WERI-Rb-1 (cell line): Measurements from ENCODE around the gene TMEM213.

ENCODE experiments used
- DNase-seq: peaks from one replicate; pipeline ENCODE4 v3.0.0-alpha.2; 2020
- H3K27ac ChIP-seq: fragments of 250-450 bp; sonication (Bioruptor Pico); 2 replicates; pipeline ENCODE4 v1.5.1; 2020; ENCODE audit warnings: mild to moderate bottlenecking, moderate library complexity
- H3K27me3 ChIP-seq: fragments of 250-450 bp; sonication (Bioruptor Pico); 2 replicates; pipeline ENCODE4 v1.5.1; 2021; ENCODE audit warnings: mild to moderate bottlenecking, low read depth, moderate library complexity; ENCODE audit not compliant: insufficient read depth, severe bottlenecking
- H3K36me3 ChIP-seq: fragments of 250-450 bp; sonication (Bioruptor Pico); 2 replicates; pipeline ENCODE4 v1.5.1; 2020; ENCODE audit warnings: mild to moderate bottlenecking, moderate library complexity
- H3K4me3 ChIP-seq: 2 replicates; pipeline ENCODE4 v1.5.1; 2011; ENCODE audit warnings: low read depth, mild to moderate bottlenecking, control low read depth, low read length
- H3K9me3 ChIP-seq: fragments of 250-450 bp; sonication (Bioruptor Pico); 2 replicates; pipeline ENCODE4 v1.5.1; 2021; ENCODE audit warnings: mild to moderate bottlenecking, moderate library complexity; ENCODE audit not compliant: severe bottlenecking
- TF ChIP-seq, protein P1 (sequence below): IDR thresholded peaks from 2 replicates; pipeline ENCODE4 v1.5.1; 2011; ENCODE audit warnings: low read depth, mild to moderate bottlenecking, control low read depth, inconsistent platforms, low read length

TMEM213 gene

DNA sequence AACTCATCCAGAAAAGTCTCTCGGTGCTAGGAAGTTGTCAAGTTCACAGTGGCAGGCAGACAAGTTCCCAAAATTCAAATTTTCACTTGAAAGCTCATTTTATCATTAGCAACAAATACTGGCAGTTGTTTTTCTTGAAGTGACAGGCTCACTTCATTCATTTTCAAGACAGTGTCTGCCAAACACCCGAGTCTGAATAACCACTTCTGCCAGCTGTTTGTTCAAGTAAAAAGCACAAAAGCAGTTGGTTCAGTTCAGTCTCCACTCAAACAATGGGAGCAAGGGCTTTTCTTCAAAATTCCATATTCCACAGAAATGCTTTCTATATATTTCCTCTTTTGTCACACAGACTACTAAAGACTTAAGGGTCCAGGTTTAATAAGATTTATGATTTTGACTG, 47.9 kb downstream of the TMEM213 start:
- Histone ChIP-seq H3K36me3 (peaks cover 12% of the 10 kb centered on the region), H3K4me3 (no peak overlapping the region), H3K9me3 (peaks cover 8% of the 10 kb centered on the region), H3K27me3 (no peaks in the 10 kb centered on the region), H3K27ac (no peak overlapping the region)
- no peak for DNase-seq
- TF ChIP-seq, protein P1, sequence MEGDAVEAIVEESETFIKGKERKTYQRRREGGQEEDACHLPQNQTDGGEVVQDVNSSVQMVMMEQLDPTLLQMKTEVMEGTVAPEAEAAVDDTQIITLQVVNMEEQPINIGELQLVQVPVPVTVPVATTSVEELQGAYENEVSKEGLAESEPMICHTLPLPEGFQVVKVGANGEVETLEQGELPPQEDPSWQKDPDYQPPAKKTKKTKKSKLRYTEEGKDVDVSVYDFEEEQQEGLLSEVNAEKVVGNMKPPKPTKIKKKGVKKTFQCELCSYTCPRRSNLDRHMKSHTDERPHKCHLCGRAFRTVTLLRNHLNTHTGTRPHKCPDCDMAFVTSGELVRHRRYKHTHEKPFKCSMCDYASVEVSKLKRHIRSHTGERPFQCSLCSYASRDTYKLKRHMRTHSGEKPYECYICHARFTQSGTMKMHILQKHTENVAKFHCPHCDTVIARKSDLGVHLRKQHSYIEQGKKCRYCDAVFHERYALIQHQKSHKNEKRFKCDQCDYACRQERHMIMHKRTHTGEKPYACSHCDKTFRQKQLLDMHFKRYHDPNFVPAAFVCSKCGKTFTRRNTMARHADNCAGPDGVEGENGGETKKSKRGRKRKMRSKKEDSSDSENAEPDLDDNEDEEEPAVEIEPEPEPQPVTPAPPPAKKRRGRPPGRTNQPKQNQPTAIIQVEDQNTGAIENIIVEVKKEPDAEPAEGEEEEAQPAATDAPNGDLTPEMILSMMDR, result no peak

DNA sequence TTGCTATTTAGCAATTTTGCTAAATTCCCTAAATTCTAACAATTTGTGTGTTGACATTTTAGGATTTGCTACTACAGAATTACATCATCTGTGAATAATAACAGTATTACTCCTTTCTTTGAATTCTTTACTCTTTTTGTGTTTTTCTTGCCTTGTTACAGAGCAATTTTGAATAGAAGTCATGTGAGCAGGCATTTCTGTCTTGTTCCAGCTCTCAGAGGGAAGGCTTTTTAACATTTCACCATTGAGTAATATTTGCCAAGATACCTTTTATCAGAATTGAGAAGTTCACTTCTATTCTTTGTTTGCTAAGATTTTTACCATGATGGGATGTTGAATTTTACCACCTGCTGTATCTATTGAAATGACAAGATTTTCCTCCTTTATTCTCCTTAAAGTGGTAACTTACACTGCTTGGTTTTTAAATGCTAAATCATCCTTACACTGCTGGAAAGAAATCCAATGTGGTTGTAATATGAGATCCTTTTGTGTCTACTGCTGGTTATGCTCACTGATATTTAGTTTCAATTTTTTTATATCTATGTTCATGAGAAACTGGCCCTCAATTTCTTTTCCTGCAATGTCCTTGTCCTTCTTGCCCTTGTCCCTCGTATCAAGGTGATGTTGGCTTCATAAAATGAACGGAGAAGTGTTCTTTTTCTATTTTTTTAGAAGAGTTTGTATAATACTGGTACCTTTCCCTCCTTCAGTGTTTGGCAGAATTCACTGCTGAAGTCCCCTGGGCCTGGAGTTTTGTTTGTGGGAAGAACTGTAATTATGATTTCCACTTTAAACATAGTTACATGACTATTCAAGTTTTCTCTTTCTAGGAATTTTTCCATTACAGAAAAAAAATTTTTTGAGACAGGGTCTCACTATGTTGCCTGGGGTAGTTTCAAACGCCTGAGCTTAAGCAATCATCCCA, 50.5 kb downstream of the TMEM213 start:
- no peak for DNase-seq

DNA sequence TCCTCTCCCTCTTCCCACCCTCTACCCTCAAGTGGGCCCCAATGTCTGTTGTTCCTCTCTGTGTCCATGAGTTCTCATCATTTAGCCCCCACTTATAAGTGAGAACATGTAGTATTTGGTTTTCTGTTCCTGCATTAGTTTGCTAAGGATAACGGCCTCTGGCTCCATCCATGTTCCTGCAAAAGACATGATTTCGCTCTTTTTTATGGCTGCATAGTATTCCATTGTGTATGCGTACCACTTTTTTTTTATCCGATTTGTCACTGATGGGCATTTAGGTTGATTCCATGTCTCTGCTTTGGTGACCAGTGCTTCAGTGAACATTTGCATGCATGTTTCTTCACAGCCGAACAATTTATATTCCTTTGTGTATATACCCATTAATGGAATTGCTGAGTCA, 51.9 kb downstream of the TMEM213 start:
- Histone ChIP-seq H3K4me3 (no peak overlapping the region), H3K9me3 (peaks cover 8% of the 10 kb centered on the region), H3K36me3 (peaks cover 23% of the 10 kb centered on the region), H3K27ac (no peak overlapping the region), H3K27me3 (no peaks in the 10 kb centered on the region)
- TF ChIP-seq, protein P1, result no peak
- DNase-seq, result no peak

More for the DNA sequence above, 50.5 kb downstream of the TMEM213 start:
- H3K4me3 ChIP-seq, result no peak overlapping the region
- no peak overlapping the region for H3K27ac ChIP-seq
- H3K36me3 ChIP-seq, result peaks cover 23% of the 10 kb centered on the region
- peaks cover 8% of the 10 kb centered on the region for H3K9me3 ChIP-seq
- TF ChIP-seq, protein P1, result no peak
- no peaks in the 10 kb centered on the region for H3K27me3 ChIP-seq

DNA sequence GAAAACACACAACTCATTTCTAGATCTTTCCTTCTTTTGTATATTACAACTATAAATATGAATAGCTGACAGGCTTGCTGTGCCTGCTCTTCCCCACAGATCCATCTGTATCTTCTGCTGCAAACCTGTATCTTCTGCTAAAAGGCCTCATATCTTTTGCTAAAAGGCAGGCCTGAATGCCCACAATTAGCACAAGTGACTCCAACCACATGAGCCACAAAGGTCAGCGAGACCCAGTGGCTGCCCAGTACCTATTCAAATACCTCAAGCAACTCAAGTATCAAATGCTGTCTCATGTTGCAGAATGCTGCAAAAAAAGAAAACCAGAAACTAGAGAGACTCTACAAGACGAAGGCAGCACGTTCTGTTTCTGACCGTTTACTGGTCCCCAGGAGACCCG, 54.7 kb downstream of the TMEM213 start:
- no peaks in the 10 kb centered on the region for H3K27me3 ChIP-seq
- H3K9me3 ChIP-seq, result peaks cover 8% of the 10 kb centered on the region
- no peak overlapping the region for H3K4me3 ChIP-seq
- peaks cover 30% of the 10 kb centered on the region for H3K36me3 ChIP-seq
- DNase-seq, result no peak
- no peak overlapping the region for H3K27ac ChIP-seq
- TF ChIP-seq, protein P1, result no peak

DNA sequence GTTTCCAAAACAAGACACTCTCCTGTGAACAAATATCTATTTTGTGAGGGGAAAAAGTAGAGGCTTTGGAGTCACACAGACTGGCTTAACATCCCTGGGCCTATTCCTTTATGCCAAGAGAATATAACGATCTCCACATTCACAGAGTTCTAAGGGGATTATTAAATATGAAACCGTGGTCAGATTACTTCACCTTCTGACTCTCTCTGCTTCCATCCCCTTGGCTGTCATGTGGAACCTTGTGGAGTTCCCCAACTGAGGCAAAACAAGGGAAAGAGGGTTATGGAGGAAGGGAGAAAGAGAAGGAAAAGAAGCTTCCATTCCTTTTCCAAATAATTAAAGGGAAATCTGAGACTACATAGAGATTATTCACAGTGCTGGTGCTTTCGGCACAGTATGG, 55.7 kb downstream of the TMEM213 start:
- H3K36me3 ChIP-seq, result peaks cover 36% of the 10 kb centered on the region
- H3K27ac ChIP-seq, result no peak overlapping the region
- H3K27me3 ChIP-seq, result no peaks in the 10 kb centered on the region
- peaks cover 8% of the 10 kb centered on the region for H3K9me3 ChIP-seq
- no peak for DNase-seq
- TF ChIP-seq, protein P1, result no peak
- no peak overlapping the region for H3K4me3 ChIP-seq
